Hepatocyte (in vitro differentiated cells): Measurements from ENCODE around the gene NUDT22.

Experiments used
- EZH2 ChIP-seq: fragments of 200-600 bp; sonication (generic); IDR thresholded peaks from 2 replicates; pipeline ENCODE4 v1.6.1; 2016; ENCODE audit warnings: antibody characterized with exemption, mild to moderate bottlenecking, borderline replicate concordance
- EZH2phosphoT487 ChIP-seq: fragments of 200-600 bp; sonication (generic); IDR thresholded peaks from one replicate; pipeline ENCODE4 v1.6.1; 2018; ENCODE audit warnings: antibody characterized with exemption, mild to moderate bottlenecking, low read depth, moderate library complexity; ENCODE audit not compliant: unreplicated experiment, severe bottlenecking
- TF ChIP-seq, protein P1 (sequence below): fragments of 200-600 bp; sonication (generic); IDR thresholded peaks from 2 replicates; pipeline ENCODE4 v1.5.1; 2016; ENCODE audit warnings: antibody characterized with exemption, mild to moderate bottlenecking; ENCODE audit not compliant: poor library complexity

DNA sequence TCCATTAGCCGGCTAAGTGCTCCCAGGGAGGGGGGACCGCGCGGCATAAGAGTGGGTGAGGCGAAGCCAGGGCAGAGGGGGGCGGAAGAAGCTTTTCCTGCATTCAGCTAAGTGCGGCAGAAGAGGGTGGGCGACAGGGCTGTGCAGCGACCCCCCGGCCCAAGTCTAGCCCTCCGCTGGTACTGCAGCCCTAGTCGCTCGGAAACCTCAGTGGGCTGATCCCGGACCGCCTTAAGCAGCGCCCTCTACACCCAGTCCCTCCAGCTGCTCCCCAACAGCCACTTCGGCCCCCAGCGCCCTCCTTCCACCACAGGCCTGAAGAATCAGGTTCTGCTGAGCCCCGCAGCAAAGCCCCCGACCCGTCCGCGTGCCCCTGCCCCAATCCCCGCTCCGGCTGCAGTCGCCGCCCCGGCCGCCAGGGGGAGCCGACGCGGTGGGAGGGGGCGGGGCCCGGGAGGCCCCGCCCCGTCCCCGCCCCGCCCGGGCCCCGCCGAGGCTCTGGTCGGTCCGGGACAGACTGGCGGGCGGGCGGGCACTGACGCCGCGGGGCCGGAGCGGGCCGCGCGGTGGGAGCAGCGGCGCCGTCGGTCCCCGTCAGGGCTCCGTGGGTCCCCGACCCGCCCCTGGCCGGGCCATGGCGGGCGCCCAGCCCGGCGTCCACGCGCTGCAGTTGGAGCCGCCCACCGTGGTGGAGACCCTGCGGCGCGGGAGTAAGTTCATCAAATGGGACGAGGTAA, 25.1 kb downstream of the NUDT22 start, which contains the start of gene PLCB3:
- TF ChIP-seq EZH2 (no peak), EZH2phosphoT487 (no peak)
- TF ChIP-seq, protein P1, sequence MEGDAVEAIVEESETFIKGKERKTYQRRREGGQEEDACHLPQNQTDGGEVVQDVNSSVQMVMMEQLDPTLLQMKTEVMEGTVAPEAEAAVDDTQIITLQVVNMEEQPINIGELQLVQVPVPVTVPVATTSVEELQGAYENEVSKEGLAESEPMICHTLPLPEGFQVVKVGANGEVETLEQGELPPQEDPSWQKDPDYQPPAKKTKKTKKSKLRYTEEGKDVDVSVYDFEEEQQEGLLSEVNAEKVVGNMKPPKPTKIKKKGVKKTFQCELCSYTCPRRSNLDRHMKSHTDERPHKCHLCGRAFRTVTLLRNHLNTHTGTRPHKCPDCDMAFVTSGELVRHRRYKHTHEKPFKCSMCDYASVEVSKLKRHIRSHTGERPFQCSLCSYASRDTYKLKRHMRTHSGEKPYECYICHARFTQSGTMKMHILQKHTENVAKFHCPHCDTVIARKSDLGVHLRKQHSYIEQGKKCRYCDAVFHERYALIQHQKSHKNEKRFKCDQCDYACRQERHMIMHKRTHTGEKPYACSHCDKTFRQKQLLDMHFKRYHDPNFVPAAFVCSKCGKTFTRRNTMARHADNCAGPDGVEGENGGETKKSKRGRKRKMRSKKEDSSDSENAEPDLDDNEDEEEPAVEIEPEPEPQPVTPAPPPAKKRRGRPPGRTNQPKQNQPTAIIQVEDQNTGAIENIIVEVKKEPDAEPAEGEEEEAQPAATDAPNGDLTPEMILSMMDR: peak; percentile 81
